Measurements from ENCODE around the gene JAKMIP1.

DNA sequence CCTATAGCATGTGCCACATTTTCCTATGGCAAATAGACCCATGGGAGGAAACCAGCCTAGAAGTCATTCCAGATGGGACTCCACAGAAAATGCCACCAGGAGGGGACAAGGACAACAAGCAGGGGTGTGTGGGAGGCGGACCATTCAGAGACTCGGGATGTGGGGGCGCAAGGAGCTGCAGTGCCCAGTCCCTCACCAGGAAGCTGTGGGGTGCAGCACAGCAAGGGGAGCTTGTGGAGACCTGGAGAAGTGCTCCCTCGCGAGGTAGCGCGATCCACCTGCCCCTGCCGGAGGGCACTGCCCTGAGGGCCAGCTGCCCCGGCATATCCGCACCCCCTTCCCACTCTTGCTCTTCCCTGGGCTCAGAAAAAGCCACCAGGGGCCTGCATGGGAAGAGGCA, 136.7 kb downstream of the JAKMIP1 start:
- TF ChIP-seq EZH2phosphoT487 (IDR thresholded peaks at IDR 0.05; ENCODE audit: borderline replicate concordance, low read depth, low read length) = no peak
- TF ChIP-seq, protein P1, sequence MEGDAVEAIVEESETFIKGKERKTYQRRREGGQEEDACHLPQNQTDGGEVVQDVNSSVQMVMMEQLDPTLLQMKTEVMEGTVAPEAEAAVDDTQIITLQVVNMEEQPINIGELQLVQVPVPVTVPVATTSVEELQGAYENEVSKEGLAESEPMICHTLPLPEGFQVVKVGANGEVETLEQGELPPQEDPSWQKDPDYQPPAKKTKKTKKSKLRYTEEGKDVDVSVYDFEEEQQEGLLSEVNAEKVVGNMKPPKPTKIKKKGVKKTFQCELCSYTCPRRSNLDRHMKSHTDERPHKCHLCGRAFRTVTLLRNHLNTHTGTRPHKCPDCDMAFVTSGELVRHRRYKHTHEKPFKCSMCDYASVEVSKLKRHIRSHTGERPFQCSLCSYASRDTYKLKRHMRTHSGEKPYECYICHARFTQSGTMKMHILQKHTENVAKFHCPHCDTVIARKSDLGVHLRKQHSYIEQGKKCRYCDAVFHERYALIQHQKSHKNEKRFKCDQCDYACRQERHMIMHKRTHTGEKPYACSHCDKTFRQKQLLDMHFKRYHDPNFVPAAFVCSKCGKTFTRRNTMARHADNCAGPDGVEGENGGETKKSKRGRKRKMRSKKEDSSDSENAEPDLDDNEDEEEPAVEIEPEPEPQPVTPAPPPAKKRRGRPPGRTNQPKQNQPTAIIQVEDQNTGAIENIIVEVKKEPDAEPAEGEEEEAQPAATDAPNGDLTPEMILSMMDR (conservative IDR thresholded peaks at IDR 0.05; ENCODE audit: low read length) = no peak

Data from OCI-LY7 (cell line).